K562 (cell line): ENCODE measurements around the gene MDP1. TPM values are rescaled to one million over a fixed set of nuclear protein-coding genes. Genes with fewer than 3 reads are reported as not detected.

Source experiments
- CBX1 ChIP-seq: sonication (generic); IDR thresholded peaks from 2 replicates; pipeline ENCODE4 v1.6.1; 2016; ENCODE audit warnings: antibody characterized with exemption, low read depth, mild to moderate bottlenecking
- CC2D1A ChIP-seq: fragments of 450-650 bp; IDR thresholded peaks from 2 replicates; pipeline ENCODE4 v1.6.1; 2017; ENCODE audit warnings: mild to moderate bottlenecking
- CCNT2 ChIP-seq: IDR thresholded peaks from 2 replicates; pipeline ENCODE4 v1.6.1; 2011; ENCODE audit warnings: borderline replicate concordance, low read depth, mild to moderate bottlenecking, moderate library complexity, mixed read lengths, low read length; ENCODE audit not compliant: insufficient read length; ENCODE audit errors: extremely low read depth
- DIDO1 ChIP-seq: fragments of 450-650 bp; IDR thresholded peaks from 2 replicates; pipeline ENCODE4 v1.6.1; 2016; ENCODE audit warnings: low read depth, missing biosample characterization, missing genetic modification characterization
- EP300 ChIP-seq: IDR thresholded peaks from 2 replicates; pipeline ENCODE4 v1.6.1; 2012; ENCODE audit warnings: low read length, improper control_type of control experiment
- MAX ChIP-seq: sonication (generic); formaldehyde crosslinking; IDR thresholded peaks from 2 replicates; pipeline ENCODE4 v1.9.0; 2022; ENCODE audit warnings: mild to moderate bottlenecking, missing genetic modification reagents
- MTA1 ChIP-seq: fragments of 450-650 bp; IDR thresholded peaks from 2 replicates; pipeline ENCODE4 v1.6.1; 2017; ENCODE audit warnings: borderline replicate concordance
- MYNN ChIP-seq, 2 experiments: sonication (generic); formaldehyde crosslinking in 1 of 2; IDR thresholded peaks; 2 replicates each; pipeline versions ENCODE4 v1.5.0 to v1.6.1; 2016 to 2020; ENCODE audit warnings: antibody characterized with exemption in 1 of 2, missing genetic modification reagents in 1 of 2
- NRF1 ChIP-seq, 2 experiments: fragments of 450-650 bp; IDR thresholded peaks in 1 of 2; conservative IDR thresholded peaks in 1 of 2; 2 replicates each; pipeline ENCODE4 v1.6.1; 2014; ENCODE audit warnings: mild to moderate bottlenecking in 2 of 2
- RAD51 ChIP-seq: fragments of 450-650 bp; IDR thresholded peaks from 2 replicates; pipeline ENCODE4 v1.7.1; 2016; ENCODE audit warnings: low read depth, mild to moderate bottlenecking, borderline replicate concordance
- RBFOX2 ChIP-seq: fragments of 200-400 bp; formaldehyde crosslinking; IDR thresholded peaks from 2 replicates; pipeline ENCODE4 v1.6.1; 2017; ENCODE audit warnings: low read depth, mild to moderate bottlenecking, low read length, moderate library complexity
- TAF9B ChIP-seq: fragments of 450-650 bp; IDR thresholded peaks from 2 replicates; pipeline ENCODE4 v1.6.1; 2018; ENCODE audit warnings: mild to moderate bottlenecking; ENCODE audit not compliant: partially characterized antibody
- TCFL5 ChIP-seq: fragments of 250-450 bp; sonication (Bioruptor Pico); conservative IDR thresholded peaks from 2 replicates; pipeline ENCODE4 v1.6.1; 2021; ENCODE audit warnings: mild to moderate bottlenecking, moderate library complexity, matching md5 sums
- ZBTB7A ChIP-seq: IDR thresholded peaks from 2 replicates; pipeline ENCODE4 v1.6.1; 2011; ENCODE audit warnings: low read depth, mild to moderate bottlenecking, low read length, moderate library complexity, borderline replicate concordance; ENCODE audit not compliant: control insufficient read depth
- ZFP1 ChIP-seq: fragments of 450-650 bp; formaldehyde crosslinking; IDR thresholded peaks from 2 replicates; pipeline ENCODE4 v1.4.0; 2020; ENCODE audit warnings: mild to moderate bottlenecking, mixed read lengths
- ZFX ChIP-seq: sonication (generic); formaldehyde crosslinking; IDR thresholded peaks from 2 replicates; pipeline ENCODE4 v1.8.0; 2022; ENCODE audit warnings: mild to moderate bottlenecking, missing genetic modification reagents, moderate library complexity
- ZNF263 ChIP-seq: sonication (generic); formaldehyde crosslinking; IDR thresholded peaks from 2 replicates; pipeline ENCODE4 v1.8.0; 2022; ENCODE audit warnings: mild to moderate bottlenecking, missing genetic modification reagents, borderline replicate concordance
- ZNF280B ChIP-seq: fragments of 250-450 bp; sonication (Bioruptor Pico); IDR thresholded peaks from 2 replicates; pipeline ENCODE4 v1.5.1; 2021; ENCODE audit warnings: mild to moderate bottlenecking
- ZNF282 ChIP-seq: sonication (generic); formaldehyde crosslinking; IDR thresholded peaks from 2 replicates; pipeline ENCODE4 v1.8.1; 2023; ENCODE audit warnings: missing genetic modification reagents
- ZNF41 ChIP-seq: fragments of 250-450 bp; sonication (Bioruptor Pico); conservative IDR thresholded peaks from 2 replicates; pipeline ENCODE4 v1.4.0; 2020; ENCODE audit warnings: mild to moderate bottlenecking
- ZNF431 ChIP-seq: sonication (generic); formaldehyde crosslinking; IDR thresholded peaks from 2 replicates; pipeline ENCODE4 v1.8.0; 2022; ENCODE audit warnings: mild to moderate bottlenecking, missing genetic modification reagents
- ZNF511 ChIP-seq: sonication (generic); formaldehyde crosslinking; IDR thresholded peaks from 2 replicates; pipeline ENCODE4 v1.8.0; 2022; ENCODE audit warnings: mild to moderate bottlenecking, missing genetic modification reagents
- ZNF583 ChIP-seq: fragments of 250-450 bp; sonication (Bioruptor Pico); IDR thresholded peaks from 2 replicates; pipeline ENCODE4 v1.4.0; 2020
- polyA plus RNA-seq, 8 experiments: library from polyadenylated mRNA; depleted of rRNA in 4 of 8; stranded (reverse) in 5 of 8; unstranded in 3 of 8; fragments of >200 nt; fragmentation: Nextera tagmentation in 2 of 8; fragmentation: Illumina TruSeq in 1 of 8; extraction: Ambion mirVana in 2 of 8; extraction: Trizol in 1 of 8; gene quantifications; 2 replicates each; pipeline versions ENCODE4 v1.2.1 to v1.2.3, GENCODE V29; 2011 to 2014; ENCODE audit warnings: inconsistent platforms in 1 of 8, missing spikeins in 1 of 8
- total RNA-seq, 7 experiments: library from RNA; depleted of rRNA in 6 of 7; stranded (reverse); fragments of >200 nt in 6 of 7; fragmentation: Illumina TruSeq in 2 of 7; extraction: Trizol in 2 of 7; gene quantifications; 2 replicates each; pipeline versions ENCODE4 v1.2.1 to v1.2.3, GENCODE V29; 2011 to 2021; ENCODE audit warnings: low replicate concordance in 1 of 7
- TF ChIP-seq, protein P1 (sequence below): fragments of 450-650 bp; formaldehyde crosslinking; IDR thresholded peaks from 2 replicates; pipeline ENCODE4 v1.4.0; 2022; ENCODE audit warnings: missing genetic modification characterization

MDP1 gene
- total and polyA plus RNA-seq, 9 of the 15 experiments (the other 6 are each of a cell fraction or from before 2014, with no cell fraction given): 2.7 to 29.6 (median 11.0) TPM

- TF ChIP-seq TAF9B (peak; percentile 78), ZNF583 (no peak), ZNF280B (CRISPR knock-in tag) (0 out of 2 replicates have a peak, but pooled peaks have one; percentile 9), ZNF511 (0 out of 2 replicates have a peak, but pooled peaks have one; percentile 29), MTA1 (peak; percentile 98), ZBTB7A (peak; percentile 83), NRF1 (conservative IDR thresholded peaks at IDR 0.05 in 1 of 2, IDR thresholded peaks at IDR 0.05 in 1 of 2) (peak; percentile 50 to 59; a peak in 3 of 4 replicates), EP300 (0 out of 2 replicates have a peak, but pooled peaks have one; percentile 8), ZNF263 (CRISPR knock-in tag) (peak; percentile 94), CCNT2 (peak; percentile 57), ZNF41 (CRISPR knock-in tag) (0 out of 2 replicates have a peak, but pooled peaks have one; percentile 38), DIDO1 (tag) (peak; percentile 84), RAD51 (peak; percentile 99), MAX (peak; percentile 57), TCFL5 (CRISPR knock-in tag) (no peak), RBFOX2 (peak; percentile 95), CBX1 (peak; percentile 85), ZNF282 (CRISPR knock-in tag) (no peak), ZFX (CRISPR knock-in tag) (peak; percentile 21; the same call in 1 of the 2 replicates), ZNF431 (0 out of 2 replicates have a peak, but pooled peaks have one; percentile 33), CC2D1A (no peak), ZFP1 (CRISPR knock-in tag) (no peak), MYNN (IDR thresholded peaks at IDR 0.05) (no peak), MYNN (CRISPR knock-in tag; IDR thresholded peaks at IDR 0.05) (no peak)
- TF ChIP-seq, protein P1, sequence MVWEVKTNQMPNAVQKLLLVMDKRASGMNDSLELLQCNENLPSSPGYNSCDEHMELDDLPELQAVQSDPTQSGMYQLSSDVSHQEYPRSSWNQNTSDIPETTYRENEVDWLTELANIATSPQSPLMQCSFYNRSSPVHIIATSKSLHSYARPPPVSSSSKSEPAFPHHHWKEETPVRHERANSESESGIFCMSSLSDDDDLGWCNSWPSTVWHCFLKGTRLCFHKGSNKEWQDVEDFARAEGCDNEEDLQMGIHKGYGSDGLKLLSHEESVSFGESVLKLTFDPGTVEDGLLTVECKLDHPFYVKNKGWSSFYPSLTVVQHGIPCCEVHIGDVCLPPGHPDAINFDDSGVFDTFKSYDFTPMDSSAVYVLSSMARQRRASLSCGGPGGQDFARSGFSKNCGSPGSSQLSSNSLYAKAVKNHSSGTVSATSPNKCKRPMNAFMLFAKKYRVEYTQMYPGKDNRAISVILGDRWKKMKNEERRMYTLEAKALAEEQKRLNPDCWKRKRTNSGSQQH (CRISPR knock-in tag): 0 out of 2 replicates have a peak, but pooled peaks have one; percentile 6
Measured at GRCh38 chr14:24212924-24213865, 2.7 kb downstream of the MDP1 start, which contains the start of gene CHMP4A (continued).
